ENCODE results near the gene RAPGEF5.

Gene RAPGEF5

GRCh38 chr7:22277375-22277774, 79.6 kb downstream of the RAPGEF5 start:
- no peak for DNase-seq (ENCODE audit: extremely low spot score)
- CTCF ChIA-PET = interaction anchor here (1.8 kb wide), 1 partner anchor 15 kb away, joined by 5 read pairs; no protein-coding TSS in a partner anchor
- no peak for TF ChIP-seq CTCF (IDR thresholded peaks at IDR 0.05; ENCODE audit: control extremely low read depth, extremely low read depth, low read depth, missing control alignments)
- POLR2A ChIA-PET = no interaction called here

GRCh38 chr7:22275661-22276060, 81.3 kb downstream of the RAPGEF5 start:
- no peak for DNase-seq (ENCODE audit: extremely low spot score)
- POLR2A ChIA-PET = no interaction called here
- CTCF ChIA-PET = interaction anchor here (1.8 kb wide), 2 partner anchors 13 to 166 kb away, joined by 5 read pairs; no protein-coding TSS in a partner anchor
- TF ChIP-seq CTCF (IDR thresholded peaks at IDR 0.05; ENCODE audit: control extremely low read depth, extremely low read depth, low read depth, missing control alignments) = no peak

- ChIA-PET CTCF (interaction anchor here (1.0 to 1.5 kb wide), 2 partner anchors 10 to 47 kb away, joined by 3 to 4 read pairs; no protein-coding TSS in a partner anchor), POLR2A (interaction anchor here (0.5 kb wide), 1 partner anchor 586 kb away, joined by 3 read pairs; no protein-coding TSS in a partner anchor)
- no peak for TF ChIP-seq CTCF (IDR thresholded peaks at IDR 0.05; ENCODE audit: control extremely low read depth, extremely low read depth, low read depth, missing control alignments)
- DNase-seq (ENCODE audit: extremely low spot score) = no peak
Observed at GRCh38 chr7:22271311-22271710, 85.6 kb downstream of the RAPGEF5 start.

- TF ChIP-seq CTCF (IDR thresholded peaks at IDR 0.05; ENCODE audit: control extremely low read depth, extremely low read depth, low read depth, missing control alignments) = no peak
- POLR2A ChIA-PET = no interaction called here
- no peak for DNase-seq (ENCODE audit: extremely low spot score)
- CTCF ChIA-PET = interaction anchor here (1.5 kb wide), 1 partner anchor 48 kb away, joined by 4 read pairs; no protein-coding TSS in a partner anchor
Observed at GRCh38 chr7:22270371-22270770, 86.6 kb downstream of the RAPGEF5 start.

- DNase-seq (ENCODE audit: extremely low spot score) = no peak
- POLR2A ChIA-PET = no interaction called here
- CTCF ChIA-PET = interaction anchor here (1.5 kb wide), 1 partner anchor 49 kb away, joined by 4 read pairs; no protein-coding TSS in a partner anchor
- no peak for TF ChIP-seq CTCF (IDR thresholded peaks at IDR 0.05; ENCODE audit: control extremely low read depth, extremely low read depth, low read depth, missing control alignments)
Observed at GRCh38 chr7:22269963-22270362, 87.0 kb downstream of the RAPGEF5 start.

- ChIA-PET POLR2A (no interaction called here), CTCF (no interaction called here)
- TF ChIP-seq CTCF (IDR thresholded peaks at IDR 0.05; ENCODE audit: control extremely low read depth, extremely low read depth, low read depth, missing control alignments) = no peak
- DNase-seq (ENCODE audit: extremely low spot score) = no peak
Observed at GRCh38 chr7:22268884-22269421, 88.0 kb downstream of the RAPGEF5 start.
